Gastroesophageal sphincter (tissue), 4 donors: Measurements from ENCODE around the gene PRKAR1B. TPM values are rescaled to one million over a fixed set of nuclear protein-coding genes. Genes with fewer than 3 reads are reported as not detected.

ENCODE experiments used
- ATAC-seq: fragments of 150-250 bp; one replicate; pipeline ENCODE4 v1.9.1; 2016; ENCODE audit warnings: mild to moderate bottlenecking, moderate library complexity
- H3K27ac ChIP-seq, 4 donors: fragments of 200-600 bp; sonication (generic) in 3 of 4; 1 replicate in 3 of 4; 2 replicates in 1 of 4; pipeline ENCODE4 v1.5.1; 2016 to 2019
- H3K27me3 ChIP-seq: fragments of 200-600 bp; sonication (generic); one replicate; pipeline ENCODE4 v1.5.1; 2019
- H3K36me3 ChIP-seq, 2 donors: fragments of 200-600 bp; sonication (generic); one replicate each; pipeline ENCODE4 v1.5.1; 2019; ENCODE audit warnings: control low read depth in 1 of 2
- H3K4me1 ChIP-seq, 3 donors: fragments of 200-600 bp; sonication (generic); 1 replicate in 2 of 3; 2 replicates in 1 of 3; pipeline ENCODE4 v1.5.1; 2016 to 2019; ENCODE audit warnings: control low read depth in 2 of 3
- H3K4me3 ChIP-seq, 2 donors: fragments of 200-600 bp; sonication (generic); one replicate each; pipeline ENCODE4 v1.5.1; 2019; ENCODE audit warnings: mild to moderate bottlenecking in 1 of 2, moderate library complexity in 1 of 2
- H3K9me3 ChIP-seq, 3 donors: fragments of 200-600 bp; sonication (generic); one replicate each; pipeline ENCODE4 v1.5.1; 2017 to 2019; ENCODE audit warnings: control low read depth in 2 of 3
- CTCF ChIP-seq, 4 experiments: fragments of 200-600 bp in 2 of 4; fragments of 450-650 bp in 2 of 4; sonication (generic) in 1 of 4; IDR thresholded peaks; one replicate each; pipeline ENCODE4 v1.5.1; 2017 to 2019; ENCODE audit warnings: antibody characterized with exemption in 4 of 4, mild to moderate bottlenecking in 2 of 4, moderate library complexity in 2 of 4
- EP300 ChIP-seq: sonication (generic); formaldehyde crosslinking; IDR thresholded peaks from one replicate; pipeline ENCODE4 v1.6.1; 2017; ENCODE audit warnings: antibody characterized with exemption, mild to moderate bottlenecking
- POLR2A ChIP-seq, 2 donors: fragments of 450-650 bp; IDR thresholded peaks; one replicate each; pipeline ENCODE4 v1.6.1; 2017; ENCODE audit warnings: antibody characterized with exemption in 2 of 2, mild to moderate bottlenecking in 2 of 2, moderate library complexity in 1 of 2
- POLR2AphosphoS5 ChIP-seq: sonication (generic); formaldehyde crosslinking; IDR thresholded peaks from one replicate; pipeline ENCODE4 v1.6.1; 2017; ENCODE audit warnings: antibody characterized with exemption
- WGBS, 2 donors: methylation state at CpG; one replicate each; pipeline ENCODE4 v1.1.5; 2018; ENCODE audit warnings: low coverage in 1 of 2; 5-methylcytosine and 5-hydroxymethylcytosine counted together
- total RNA-seq, 4 donors: library from RNA; depleted of rRNA; stranded (reverse); fragments of >200 nt; gene quantifications; one replicate each; pipeline ENCODE4 v1.1.0, GENCODE V29; 2016

Gene PRKAR1B
- total RNA-seq, 4 donors from 2014 or later, result 11.6 to 39.1 (median 24.8) TPM

- H3K36me3 ChIP-seq, result peaks cover 0 to 22% of the 10 kb centered on the region in 2 donors
- no peak overlapping the region for H3K4me3 ChIP-seq
- H3K27me3 ChIP-seq, result no peaks in the 10 kb centered on the region
- H3K4me1 ChIP-seq, result peaks cover 0 to 11% (median 0%) of the 10 kb centered on the region in 3 donors
- WGBS, 2 donors, result 83 to 88% methylated on average over 3 to 4 of the region's 13 CpGs
- H3K9me3 ChIP-seq, result no peaks in the 10 kb centered on the region
- ATAC-seq, result no peak
- H3K27ac ChIP-seq, result peak overlapping the region; percentile 31 to 92 (median 83)
- TF ChIP-seq CTCF (IDR thresholded peaks at IDR 0.05) (no peak), POLR2A (IDR thresholded peaks at IDR 0.05) (no peak), EP300 (no peak), POLR2AphosphoS5 (no peak)
Observed at GRCh38 chr7:673681-674453, 53.2 kb downstream of the PRKAR1B start.

- no peak overlapping the region for H3K4me3 ChIP-seq
- TF ChIP-seq POLR2AphosphoS5, result no peak
- no peak for TF ChIP-seq POLR2A (IDR thresholded peaks at IDR 0.05)
- TF ChIP-seq CTCF (IDR thresholded peaks at IDR 0.05), result no peak
- TF ChIP-seq EP300, result no peak
- no peaks in the 10 kb centered on the region for H3K9me3 ChIP-seq
- no peaks in the 10 kb centered on the region for H3K27me3 ChIP-seq
- peaks cover 0 to 21% (median under 1%) of the 10 kb centered on the region in 3 donors for H3K4me1 ChIP-seq
- 86 to 87% methylated on average over 8 of the region's 8 CpGs for WGBS, 2 donors
- ATAC-seq, result no peak
- H3K27ac ChIP-seq, result peak overlapping the region in 1 of 4 donors; percentile 88
- peaks cover 0 to 14% of the 10 kb centered on the region in 2 donors for H3K36me3 ChIP-seq
Observed at GRCh38 chr7:672891-673290, 54.2 kb downstream of the PRKAR1B start.

- Histone ChIP-seq H3K27me3 (no peaks in the 10 kb centered on the region), H3K9me3 (no peaks in the 10 kb centered on the region), H3K4me3 (no peak overlapping the region), H3K4me1 (peaks cover 0 to 34% (median 10%) of the 10 kb centered on the region in 3 donors), H3K27ac (peak overlapping the region in 2 of 4 donors; percentile 31 to 88), H3K36me3 (peaks cover 0 to 5% of the 10 kb centered on the region in 2 donors)
- ATAC-seq, result no peak
- TF ChIP-seq POLR2A (IDR thresholded peaks at IDR 0.05) (no peak), EP300 (no peak), POLR2AphosphoS5 (no peak), CTCF (IDR thresholded peaks at IDR 0.05) (no peak)
- WGBS, 2 donors, result 84 to 96% methylated on average over 3 to 8 of the region's 10 CpGs
Observed at GRCh38 chr7:671415-672042, 55.6 kb downstream of the PRKAR1B start.

DNA sequence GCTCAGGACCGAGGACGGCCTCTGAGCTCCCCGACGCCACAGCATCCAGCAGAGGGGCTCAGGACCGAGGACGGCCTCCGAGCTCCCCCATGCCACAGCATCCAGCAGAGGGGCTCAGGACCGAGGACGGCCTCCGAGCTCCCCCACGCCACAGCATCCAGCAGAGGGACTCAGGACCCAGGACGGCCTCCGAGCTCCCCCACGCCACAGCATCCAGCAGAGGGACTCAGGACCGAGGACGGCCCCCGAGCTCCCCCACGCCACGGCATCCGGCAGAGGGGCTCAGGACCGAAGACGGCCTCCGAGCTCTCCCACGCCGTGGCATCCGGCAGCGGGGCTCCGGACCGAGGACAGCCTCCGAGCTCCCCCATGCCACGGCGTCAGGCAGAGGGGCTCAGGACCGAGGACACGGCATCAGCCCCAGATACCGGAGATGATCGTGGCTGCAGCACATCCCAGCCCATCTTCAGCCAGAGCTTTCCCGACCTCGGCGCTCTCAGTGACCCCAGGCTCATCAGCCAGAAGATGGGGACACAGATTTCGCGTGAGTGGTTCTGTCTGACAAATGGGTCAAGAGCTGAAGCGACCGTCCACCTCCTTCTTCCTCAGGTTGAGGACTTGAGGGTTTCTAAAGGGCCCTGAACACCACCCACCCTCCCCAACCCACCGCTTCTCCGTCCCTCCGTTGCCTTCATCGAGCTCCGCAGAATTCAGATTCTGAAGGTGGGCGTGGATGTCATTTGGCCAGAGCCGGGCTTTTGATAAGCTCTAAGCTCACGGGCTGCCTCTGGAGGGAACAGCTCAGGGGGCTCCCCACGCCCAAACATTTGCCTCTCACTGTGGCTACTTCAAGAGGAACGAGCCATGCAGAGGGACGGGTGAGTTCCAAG, 56.3 kb downstream of the PRKAR1B start:
- Histone ChIP-seq H3K4me3 (no peak overlapping the region), H3K4me1 (peaks cover 0 to 42% (median 18%) of the 10 kb centered on the region in 3 donors), H3K27me3 (no peaks in the 10 kb centered on the region), H3K9me3 (no peaks in the 10 kb centered on the region), H3K36me3 (no peaks in the 10 kb centered on the region), H3K27ac (peak overlapping the region in 3 of 4 donors; percentile 4 to 88 (median 31))
- WGBS, 2 donors, result 97 to 100% methylated on average over 3 to 10 of the region's 54 CpGs
- TF ChIP-seq EP300 (no peak), CTCF (IDR thresholded peaks at IDR 0.05) (no peak), POLR2A (IDR thresholded peaks at IDR 0.05) (no peak), POLR2AphosphoS5 (no peak)
- ATAC-seq, result no peak
